GM10248 (cell line): ENCODE data around the gene KCNK7.

Source experiments
- CTCF ChIA-PET: fragments of 300-600 bp; sonication (Branson Sonifier 250); formaldehyde crosslinking; extraction: SDS; loops from one replicate; lab custom pipeline; 2021; ENCODE audit warnings: antibody characterized with exemption; lab: Yijun Ruan, JAX
- POLR2A ChIA-PET: fragments of 350-650 bp; sonication (Branson Sonifier 250); formaldehyde crosslinking; extraction: SDS; loops from one replicate; lab custom pipeline; 2020; ENCODE audit warnings: antibody characterized with exemption; lab: Yijun Ruan, JAX
- DNase-seq: peaks from one replicate; pipeline ENCODE4 v3.0.0; 2012; ENCODE audit errors: extremely low spot score
- CTCF ChIP-seq: IDR thresholded peaks from 2 replicates; pipeline ENCODE4 v1.5.1; 2012; ENCODE audit warnings: mild to moderate bottlenecking, low read depth; ENCODE audit errors: extremely low read depth, missing control alignments, control extremely low read depth

The KCNK7 gene

DNA sequence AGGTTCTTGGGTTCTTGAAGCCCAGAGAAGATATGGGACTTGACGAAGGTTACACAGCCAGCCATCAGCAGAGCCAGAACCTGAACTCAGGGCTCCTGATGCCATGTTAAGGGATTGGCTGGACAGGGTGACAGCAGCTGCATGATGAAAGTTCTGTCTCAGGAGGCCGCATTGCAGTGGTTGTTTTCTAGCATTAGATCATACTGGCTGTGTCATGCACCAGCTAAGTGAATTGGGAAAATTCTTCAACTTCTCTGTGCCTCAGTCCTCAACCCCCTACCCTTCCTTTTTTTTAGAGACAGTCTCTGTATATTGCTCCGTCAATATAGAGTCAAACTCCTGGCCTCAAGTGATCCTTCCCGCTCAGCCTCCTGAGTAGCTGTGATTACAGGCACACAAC lies 32.0 kb downstream of the KCNK7 start:
- TF ChIP-seq CTCF: no peak

GRCh38 chr11:65562788-65563187 lies 32.8 kb downstream of the KCNK7 start:
- POLR2A ChIA-PET: interaction anchor here (0.8 kb wide), 1 partner anchor 27 kb away, joined by 7 read pairs; no protein-coding TSS in a partner anchor
- CTCF ChIA-PET: interaction anchor here (3.1 to 9.4 kb wide), 2 partner anchors 11 to 20 kb away, joined by 12 to 86 read pairs; no protein-coding TSS in a partner anchor
- no peak for TF ChIP-seq CTCF
- no peak for DNase-seq

More for the DNA sequence above, 32.0 kb downstream of the KCNK7 start:
- ChIA-PET CTCF (interaction anchor here (1.2 to 9.4 kb wide), 2 partner anchors 21 to 26 kb away, joined by 3 to 86 read pairs; no protein-coding TSS in a partner anchor), POLR2A (interaction anchor here (0.8 kb wide), 1 partner anchor 28 kb away, joined by 7 read pairs; no protein-coding TSS in a partner anchor)
- DNase-seq: no peak

DNA sequence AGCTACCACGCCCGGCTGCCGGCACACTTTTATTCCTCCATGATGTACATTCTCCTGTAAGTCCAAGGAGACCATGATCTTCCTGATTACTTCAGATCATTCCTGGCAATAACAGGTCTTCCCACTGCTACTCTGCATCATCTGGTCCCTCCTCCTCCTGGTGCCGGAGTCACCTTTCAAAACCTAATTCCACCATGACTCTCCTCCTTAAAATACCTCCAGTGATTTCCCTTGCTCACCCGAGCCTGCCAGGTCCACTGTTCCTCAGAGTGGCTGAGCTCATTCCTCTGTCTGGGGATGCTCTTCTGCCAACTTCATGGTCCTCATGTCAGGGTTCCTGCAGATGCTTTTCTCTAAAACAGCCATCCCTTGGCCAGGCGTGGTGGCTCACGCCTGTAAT lies 33.6 kb downstream of the KCNK7 start:
- ChIA-PET CTCF (interaction anchor here (3.1 to 9.4 kb wide), 3 partner anchors 9 to 20 kb away, joined by 12 to 86 read pairs (median 24); partner anchors contain the start of gene ZNRD2), POLR2A (interaction anchor here (0.6 kb wide), 1 partner anchor 15 kb away, joined by 6 read pairs; no protein-coding TSS in a partner anchor)
- no peak for DNase-seq
- TF ChIP-seq CTCF: no peak

DNA sequence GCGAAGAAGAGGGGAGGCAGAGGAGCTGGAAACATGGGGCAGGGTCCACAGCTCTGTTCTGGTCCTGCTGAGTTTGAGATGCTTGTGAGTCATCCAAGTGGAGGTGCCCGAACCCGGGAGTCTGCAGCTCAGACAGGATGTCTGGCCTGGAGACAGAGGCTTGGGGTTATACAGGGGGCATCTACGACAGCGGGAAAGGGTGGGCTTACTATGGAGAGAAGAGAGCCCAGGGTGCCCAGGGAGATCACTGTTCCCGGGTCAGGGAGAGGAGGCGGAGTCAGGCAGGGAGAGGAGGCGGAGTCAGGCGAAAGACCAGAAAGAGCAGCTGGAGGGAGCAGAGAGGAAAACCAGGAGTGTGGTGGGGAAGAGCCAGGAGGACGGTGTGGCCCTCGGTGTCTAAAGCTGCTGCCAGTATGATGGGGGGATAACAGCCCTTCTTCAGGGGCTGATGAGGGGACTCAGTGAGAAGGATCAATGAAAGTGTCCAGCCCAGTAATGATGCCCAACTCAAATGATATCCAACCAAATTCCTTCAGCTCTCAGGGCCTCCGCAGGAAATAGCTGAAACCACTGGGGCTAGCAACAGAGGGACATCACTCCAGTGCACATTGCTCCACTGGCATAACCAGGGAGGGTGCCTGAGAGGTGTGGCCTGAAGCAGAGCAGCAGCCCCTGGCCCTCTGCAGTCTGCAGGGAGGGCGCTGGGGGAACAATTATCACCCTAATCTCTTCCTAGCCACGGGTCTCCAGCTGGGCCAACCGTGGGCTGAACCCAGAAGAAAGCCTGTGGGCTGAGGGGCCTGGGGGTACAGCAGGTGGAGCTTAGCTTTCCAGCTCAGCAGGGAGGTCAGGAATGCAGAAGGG lies 34.8 kb downstream of the KCNK7 start:
- CTCF ChIA-PET: interaction anchor here (0.9 to 9.4 kb wide), 5 partner anchors 9 to 18 kb away, joined by 5 to 86 read pairs (median 12); partner anchors contain the start of genes FAM89B and ZNRD2
- POLR2A ChIA-PET: no interaction called here
- DNase-seq: no peak

GRCh38 chr11:65559951-65560537 lies 35.6 kb downstream of the KCNK7 start:
- no peak for DNase-seq
- ChIA-PET POLR2A (interaction anchor here (0.7 kb wide), 1 partner anchor 126 kb away, joined by 3 read pairs; no protein-coding TSS in a partner anchor), CTCF (interaction anchor here (0.9 to 9.4 kb wide), 6 partner anchors 8 to 230 kb away, joined by 4 to 86 read pairs (median 9); partner anchors contain the start of genes FAM89B and ZNRD2)
- no peak for TF ChIP-seq CTCF

More for the DNA sequence above, 34.8 kb downstream of the KCNK7 start:
- TF ChIP-seq CTCF: no peak

DNA sequence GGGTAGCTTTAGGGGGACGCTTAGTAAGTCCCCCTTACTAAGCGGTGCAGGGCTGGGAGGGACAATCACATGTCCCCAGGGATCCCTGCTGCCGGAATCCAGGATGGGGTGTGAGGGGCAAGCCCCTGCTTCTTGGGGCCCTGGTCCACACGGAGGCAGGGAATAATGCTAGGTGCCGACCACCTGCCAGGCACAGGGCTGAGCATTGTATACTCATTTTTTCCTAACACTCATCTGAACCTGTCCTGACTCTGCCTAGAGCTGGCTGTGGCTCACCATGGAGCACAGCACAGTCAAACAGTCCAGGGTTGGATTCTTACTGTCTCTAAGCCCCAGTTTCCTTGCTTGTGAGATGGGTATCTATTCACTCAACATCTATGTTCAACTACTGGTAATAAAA lies 36.1 kb downstream of the KCNK7 start:
- CTCF ChIA-PET: interaction anchor here (0.9 to 9.4 kb wide), 6 partner anchors 8 to 230 kb away, joined by 4 to 86 read pairs (median 9); partner anchors contain the start of genes FAM89B and ZNRD2
- DNase-seq: no peak
- TF ChIP-seq CTCF: no peak
- POLR2A ChIA-PET: interaction anchor here (0.7 kb wide), 1 partner anchor 126 kb away, joined by 3 read pairs; no protein-coding TSS in a partner anchor
